Neural progenitor cell (in vitro differentiated cells): Measurements from ENCODE around the gene LUC7L3.

Experiments
- CTCF ChIP-seq: fragments of 200-600 bp; sonication (generic); IDR thresholded peaks from 2 replicates; pipeline ENCODE4 v1.5.1; 2017; ENCODE audit warnings: antibody characterized with exemption, mild to moderate bottlenecking
- EZH2 ChIP-seq: fragments of 200-600 bp; sonication (generic); IDR thresholded peaks from 2 replicates; pipeline ENCODE4 v1.6.1; 2017; ENCODE audit warnings: antibody characterized with exemption, mild to moderate bottlenecking, moderate library complexity
- EZH2phosphoT487 ChIP-seq: fragments of 200-600 bp; sonication (generic); IDR thresholded peaks from 2 replicates; pipeline ENCODE4 v1.6.1; 2017; ENCODE audit warnings: antibody characterized with exemption

GRCh38 chr17:50708050-50709000, 11.1 kb upstream of the LUC7L3 start:
- TF ChIP-seq CTCF (no peak), EZH2 (no peak), EZH2phosphoT487 (no peak)
